GM18858 (cell line): Measurements from ENCODE around the gene PRDM12.

Experiments used
- ATAC-seq: cut with Tn5 transposase; IDR thresholded peaks from one replicate; pipeline ENCODE4 v1.9.1; 2021; ENCODE audit not compliant: unreplicated experiment

The PRDM12 gene

DNA sequence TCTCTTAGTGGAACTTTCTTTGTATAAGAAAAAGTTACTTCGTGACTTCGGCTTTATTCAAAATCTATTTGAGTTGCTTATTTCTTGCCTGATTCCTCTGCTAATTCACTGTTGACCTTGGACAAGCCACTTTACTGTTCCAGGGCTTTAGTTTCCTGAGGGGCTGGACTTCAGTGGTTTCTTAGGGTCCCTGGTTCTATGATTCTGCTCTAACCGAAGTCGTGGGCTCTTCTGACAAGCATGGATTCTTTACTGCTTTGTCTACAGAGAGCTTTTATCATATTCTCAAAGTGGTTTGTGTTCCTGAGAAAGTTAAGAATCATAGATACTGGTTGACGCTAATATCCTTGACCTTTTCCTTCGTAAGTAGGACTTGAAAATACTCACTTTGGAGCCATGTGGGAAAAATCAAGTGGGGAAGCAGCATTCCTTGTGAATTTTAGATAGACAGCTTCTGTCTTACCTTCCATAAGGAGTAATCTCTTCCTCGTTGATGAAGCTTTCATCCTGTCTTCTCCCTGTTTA lies 50.3 kb downstream of the PRDM12 start:
- no peak for ATAC-seq

DNA sequence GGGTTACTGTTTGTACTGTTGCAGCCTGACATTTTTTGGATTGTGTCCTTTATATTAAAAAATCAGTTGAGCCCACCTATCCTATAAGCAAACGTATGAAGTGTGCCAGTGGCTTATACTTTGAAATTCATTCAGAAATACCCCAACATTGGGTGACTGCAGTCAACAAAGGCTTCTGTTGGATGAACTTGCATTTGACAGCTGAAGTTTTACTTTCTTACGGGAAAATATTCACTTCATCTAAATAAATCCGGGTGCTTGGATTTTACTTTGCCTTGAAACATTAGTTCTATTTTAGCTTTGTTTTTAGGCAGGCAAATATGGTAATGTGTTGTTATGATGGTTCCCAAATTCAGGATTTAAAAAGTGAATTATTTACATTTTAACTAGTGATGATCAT lies 50.9 kb downstream of the PRDM12 start:
- no peak for ATAC-seq

DNA sequence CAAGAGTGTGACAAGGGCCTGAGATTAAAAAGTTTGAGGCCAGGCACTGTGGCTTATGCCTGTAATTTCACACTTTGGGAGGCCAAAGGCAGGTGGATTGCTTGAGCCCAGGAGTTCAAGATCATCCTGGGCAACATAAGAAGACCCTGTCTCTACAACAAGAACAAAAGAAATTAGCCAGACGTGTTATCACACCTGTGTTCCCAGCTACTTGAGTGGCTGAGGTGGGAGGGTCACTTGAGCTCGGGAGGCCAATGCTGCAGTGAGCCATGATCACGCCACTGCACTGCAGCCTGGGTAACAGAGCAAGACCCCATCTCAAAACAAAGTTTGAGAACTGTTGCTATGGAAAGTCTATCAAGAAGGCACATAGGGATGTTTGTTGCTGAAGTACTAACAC lies 54.2 kb downstream of the PRDM12 start:
- no peak for ATAC-seq

DNA sequence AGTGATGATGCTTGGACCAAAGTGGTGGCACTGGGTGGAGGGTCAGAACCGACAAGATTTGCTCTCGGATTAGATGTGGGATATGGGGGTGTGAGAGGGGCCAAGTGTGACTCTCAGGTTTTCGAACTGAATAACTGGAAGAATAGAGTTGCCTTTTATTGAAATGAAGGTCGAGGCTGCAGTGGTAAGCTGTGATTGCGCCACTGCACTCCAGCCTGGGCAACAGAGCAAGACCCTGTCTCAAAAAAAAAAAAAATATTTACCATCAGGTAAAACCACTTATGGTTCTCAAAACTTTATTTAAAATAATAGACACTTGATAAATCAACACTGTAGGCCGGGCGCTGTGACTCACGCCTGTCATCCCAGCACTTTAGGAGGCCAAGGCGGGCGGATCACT lies 56.4 kb downstream of the PRDM12 start:
- no peak for ATAC-seq

DNA sequence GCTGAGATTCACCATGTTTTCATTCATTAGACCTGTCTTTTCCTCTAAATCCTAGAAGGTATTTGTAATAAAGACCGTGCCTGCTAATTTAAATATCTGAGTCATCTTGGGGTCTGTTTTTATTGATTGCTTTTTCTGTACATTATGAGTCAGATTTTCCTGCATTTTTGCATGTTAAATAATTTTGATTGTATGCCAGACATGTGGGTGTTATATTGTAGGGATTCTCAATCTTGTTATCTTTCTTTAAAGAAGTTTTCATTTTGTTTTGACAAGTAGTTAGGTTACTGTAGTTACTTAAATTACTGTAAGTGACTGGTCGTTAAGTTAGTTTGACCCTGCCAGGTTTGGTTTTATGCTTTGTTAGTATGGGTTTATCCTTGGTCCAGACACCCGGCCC lies 64.3 kb downstream of the PRDM12 start:
- no peak for ATAC-seq

- ATAC-seq, result no peak
These were observed 64.8 kb downstream of the PRDM12 start for GRCh38 chr9:130729145-130729544.

DNA sequence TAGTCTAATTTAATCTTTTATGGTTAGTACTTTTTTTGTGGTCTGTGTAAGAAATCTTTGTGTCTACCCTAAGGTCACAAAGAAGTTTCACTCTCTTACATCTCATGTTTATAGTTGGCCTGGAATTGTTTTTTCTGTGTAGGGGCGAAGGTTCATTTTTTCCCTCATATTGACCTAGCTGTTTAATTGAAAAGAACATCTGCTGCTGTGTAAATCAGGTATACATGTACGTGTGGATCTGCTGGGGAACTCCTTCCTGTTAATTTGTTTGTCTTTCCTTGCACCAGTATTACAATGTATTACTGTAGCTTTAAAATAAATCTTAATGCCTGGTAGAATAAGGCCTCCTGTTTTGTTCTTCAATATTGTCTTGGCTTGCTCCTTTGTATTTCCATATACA lies 67.0 kb downstream of the PRDM12 start:
- ATAC-seq, result no peak

- no peak for ATAC-seq
These were observed 67.7 kb downstream of the PRDM12 start for GRCh38 chr9:130732136-130732535.
